Measurements from ENCODE around the gene CMTR2. TPM values are rescaled to one million over a fixed set of nuclear protein-coding genes. Genes with fewer than 3 reads are reported as not detected.

CMTR2 gene
- total and polyA plus RNA-seq, 2 experiments from 2014 or later, result 11.4 to 43.2 TPM

DNA sequence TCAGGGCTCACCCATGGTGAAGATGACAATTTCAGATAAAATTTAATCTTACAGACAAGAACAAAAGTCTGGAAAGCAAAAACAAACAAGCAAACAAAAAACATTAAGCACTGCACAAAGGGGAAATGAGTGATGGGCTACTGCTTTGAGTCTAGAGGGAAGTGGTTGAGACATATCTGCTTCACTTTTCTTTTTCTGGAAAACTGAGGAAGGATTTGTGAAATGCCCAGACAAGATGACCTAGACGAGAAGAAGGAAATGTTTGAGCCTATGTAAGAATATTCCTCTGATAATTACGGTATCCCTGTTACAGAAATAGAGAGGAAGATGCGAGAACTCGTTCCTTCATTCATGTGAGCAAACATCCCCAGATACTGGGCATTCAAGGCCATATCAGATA, 47.2 kb downstream of the CMTR2 start:
- no peak for DNase-seq (ENCODE audit: low spot score)
- no peak overlapping the region for H3K4me3 ChIP-seq
- H3K4me1 ChIP-seq (ENCODE audit: insufficient read depth), result peaks cover 11% of the 10 kb centered on the region
- peak overlapping the region; percentile 37 for H3K4me2 ChIP-seq
- no peaks in the 10 kb centered on the region for H3K9me3 ChIP-seq (ENCODE audit: low read depth)
- no peaks in the 10 kb centered on the region for H3K36me3 ChIP-seq (replicated peaks; ENCODE audit: insufficient read depth, low read depth)
- no peak for TF ChIP-seq EZH2phosphoT487 (IDR thresholded peaks at IDR 0.05; ENCODE audit: low read depth, severe bottlenecking, unreplicated experiment)
- TF ChIP-seq, protein P1, sequence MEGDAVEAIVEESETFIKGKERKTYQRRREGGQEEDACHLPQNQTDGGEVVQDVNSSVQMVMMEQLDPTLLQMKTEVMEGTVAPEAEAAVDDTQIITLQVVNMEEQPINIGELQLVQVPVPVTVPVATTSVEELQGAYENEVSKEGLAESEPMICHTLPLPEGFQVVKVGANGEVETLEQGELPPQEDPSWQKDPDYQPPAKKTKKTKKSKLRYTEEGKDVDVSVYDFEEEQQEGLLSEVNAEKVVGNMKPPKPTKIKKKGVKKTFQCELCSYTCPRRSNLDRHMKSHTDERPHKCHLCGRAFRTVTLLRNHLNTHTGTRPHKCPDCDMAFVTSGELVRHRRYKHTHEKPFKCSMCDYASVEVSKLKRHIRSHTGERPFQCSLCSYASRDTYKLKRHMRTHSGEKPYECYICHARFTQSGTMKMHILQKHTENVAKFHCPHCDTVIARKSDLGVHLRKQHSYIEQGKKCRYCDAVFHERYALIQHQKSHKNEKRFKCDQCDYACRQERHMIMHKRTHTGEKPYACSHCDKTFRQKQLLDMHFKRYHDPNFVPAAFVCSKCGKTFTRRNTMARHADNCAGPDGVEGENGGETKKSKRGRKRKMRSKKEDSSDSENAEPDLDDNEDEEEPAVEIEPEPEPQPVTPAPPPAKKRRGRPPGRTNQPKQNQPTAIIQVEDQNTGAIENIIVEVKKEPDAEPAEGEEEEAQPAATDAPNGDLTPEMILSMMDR (IDR thresholded peaks at IDR 0.05; ENCODE audit: poor library complexity), result no peak
- TF ChIP-seq EZH2 (IDR thresholded peaks at IDR 0.05; ENCODE audit: borderline replicate concordance), result no peak
- no peaks in the 10 kb centered on the region for H4K20me1 ChIP-seq (ENCODE audit: insufficient read depth, poor library complexity, severe bottlenecking)
- peak overlapping the region; percentile 25 for H3K27ac ChIP-seq
- H3K27me3 ChIP-seq, result no peaks in the 10 kb centered on the region
- H3K79me2 ChIP-seq, result no peaks in the 10 kb centered on the region
- no peak overlapping the region for H2AFZ ChIP-seq
- H3K9me2 ChIP-seq (replicated peaks; ENCODE audit: insufficient read depth), result no peaks in the 10 kb centered on the region
- WGBS (ENCODE audit: low lambda C conversion rate, missing lambda C conversion rate), result 92% methylated on average over 4 of the region's 4 CpGs

Other genes starting within 250 kb of the CMTR2 start
- gene HYDIN, start 58.7 kb downstream of the CMTR2 start, total RNA-seq, result 0.52 and 0.67 TPM in 2 replicates
- gene HYDIN, start 58.7 kb downstream of the CMTR2 start, polyA plus RNA-seq, result 0.04 and 1.1 TPM in 2 replicates
- 1.8 and 2.3 TPM in 2 replicates for gene CALB2, start 69.3 kb upstream of the CMTR2 start, total RNA-seq
- gene CALB2, start 69.3 kb upstream of the CMTR2 start, polyA plus RNA-seq, result 6.5 and 12.4 TPM in 2 replicates
- gene TLE7, start 152.7 kb upstream of the CMTR2 start, total RNA-seq, result not detected in 2 replicates
- gene TLE7, start 152.7 kb upstream of the CMTR2 start, polyA plus RNA-seq, result not detected in 2 replicates
- 6.2 and 7.1 TPM in 2 replicates for gene ZNF23, start 172.8 kb upstream of the CMTR2 start, total RNA-seq
- 5.3 and 6.9 TPM in 2 replicates for gene ZNF23, start 172.8 kb upstream of the CMTR2 start, polyA plus RNA-seq
- gene ZNF19, start 199.9 kb upstream of the CMTR2 start, total RNA-seq, result 4.1 and 5.4 TPM in 2 replicates
- 2.8 and 3.7 TPM in 2 replicates for gene ZNF19, start 199.9 kb upstream of the CMTR2 start, polyA plus RNA-seq
- gene CHST4, start 237.0 kb upstream of the CMTR2 start, total RNA-seq, result 0.10 and 0.28 TPM in 2 replicates
- 0.06 TPM in 1 of 2 replicates, not detected in the other for gene CHST4, start 237.0 kb upstream of the CMTR2 start, polyA plus RNA-seq

Data from hepatocyte (in vitro differentiated cells).